Activated T-helper 1 cell treated with Interleukin-2 at 50 U/mL for 16 hours (primary cell): Measurements from ENCODE around the gene ZNF430.
"Not testable (repeated sequence)": the region's sequence is repeated elsewhere in the genome, so short reads cannot be mapped to it uniquely, and the experiment has no call there.

Source experiments
- DNase-seq: peaks from one replicate; pipeline ENCODE4 v3.0.0-alpha.2; 2020; ENCODE audit warnings: low read depth

The ZNF430 gene

DNA sequence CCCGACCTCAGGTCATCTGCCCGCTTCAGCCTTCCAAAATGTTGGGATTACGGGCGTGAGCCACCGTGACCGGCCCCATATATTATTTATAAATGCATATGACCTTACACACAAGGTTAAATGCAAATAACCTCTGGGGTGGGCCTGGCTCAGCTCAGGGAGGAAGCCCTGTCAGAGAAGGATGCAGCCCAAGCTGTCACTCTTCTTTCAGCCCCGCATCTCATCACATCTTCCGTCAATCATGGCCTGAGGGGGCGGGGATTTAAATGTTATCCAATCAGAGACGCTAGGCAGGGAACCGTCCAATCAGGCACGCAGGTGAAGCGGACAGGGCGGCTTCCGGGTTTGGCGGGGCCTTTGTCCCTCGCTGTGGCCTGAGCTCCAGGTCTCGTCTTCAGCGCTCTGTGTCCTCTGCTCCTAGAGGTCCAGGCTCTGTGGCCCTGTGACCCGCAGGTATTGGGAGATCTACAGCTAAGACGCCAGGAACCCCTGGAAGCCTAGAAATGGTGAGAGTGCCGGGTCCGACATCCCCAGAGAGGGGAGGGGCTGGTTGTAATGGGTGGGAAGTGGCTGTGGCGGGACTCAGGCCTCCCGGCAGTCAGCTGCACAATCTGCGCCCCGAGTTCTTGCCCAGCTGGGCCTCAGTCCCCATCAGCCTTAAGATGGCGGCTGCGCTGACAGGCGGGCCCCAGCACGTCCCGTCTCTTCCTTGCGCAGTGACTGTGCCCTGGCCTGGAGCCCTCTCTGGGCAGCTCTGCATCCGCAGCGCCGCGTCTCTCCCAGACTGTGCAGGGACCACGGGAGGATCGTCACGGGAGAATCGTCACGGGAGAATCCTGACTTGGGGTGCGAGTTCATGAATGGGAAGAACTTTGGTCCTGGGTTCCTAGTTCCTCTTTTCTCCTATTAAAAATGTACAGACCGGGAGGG, at the start of gene ZNF430:
Gene ZNF430 (plus strand): TSS at position 360 of the 930 bp plus-strand sequence. CDS start 144 bp downstream, at position 504.
- DNase-seq = peak; percentile 84

- DNase-seq = not testable (repeated sequence)
These were observed 27.7 kb upstream of the ZNF430 start for GRCh38 chr19:20992788-20993187.

DNA sequence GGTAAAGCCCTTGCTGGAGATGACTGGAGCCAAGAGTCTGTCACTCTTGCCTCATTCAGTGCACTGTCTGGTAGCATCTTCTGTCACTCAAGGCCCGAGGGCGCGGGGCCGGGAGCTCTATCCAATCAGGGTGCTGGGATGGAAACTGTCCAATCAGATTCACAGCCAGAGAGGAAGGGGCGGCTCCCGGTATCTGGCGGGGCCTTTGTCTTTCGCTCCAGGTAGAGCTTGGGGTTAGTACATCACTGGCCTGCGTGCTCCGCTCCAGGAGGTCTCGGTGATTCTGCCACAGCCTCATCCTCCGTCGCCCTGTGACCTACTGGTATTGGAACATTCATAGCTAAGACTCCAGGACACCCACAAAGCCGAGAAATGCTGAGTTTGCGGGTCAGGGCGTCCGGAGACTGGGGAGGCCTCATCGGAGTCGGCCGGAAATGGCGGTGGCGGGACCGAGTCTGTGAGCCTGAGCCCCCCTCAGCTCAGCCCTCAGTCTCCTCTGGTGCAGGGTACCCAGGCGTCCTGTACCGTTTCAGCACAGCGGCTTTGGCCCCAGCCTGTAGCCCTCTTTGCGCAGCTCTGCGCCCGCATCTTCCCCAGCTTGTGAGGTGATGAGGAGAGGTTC, 20.6 kb upstream of the ZNF430 start:
- peak; percentile 72 for DNase-seq

DNA sequence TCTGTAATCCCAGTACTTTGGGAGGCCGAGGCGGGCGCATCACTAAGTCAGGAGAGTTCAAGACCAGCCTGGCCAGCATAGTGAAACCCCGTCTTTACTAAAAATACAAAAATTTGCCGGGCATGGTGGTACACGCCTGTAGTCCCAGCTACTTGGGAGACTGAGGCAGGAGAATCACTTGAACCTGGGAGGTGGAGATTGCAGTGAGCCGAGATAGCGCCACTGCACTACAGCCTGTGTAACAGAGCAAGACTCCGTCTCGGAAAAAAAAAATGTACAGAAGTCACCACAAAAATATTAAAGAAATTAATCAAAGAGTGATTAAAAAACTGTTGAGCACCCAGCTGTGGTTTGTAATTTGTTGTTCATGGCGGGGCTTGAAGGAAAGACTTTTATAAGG, 781 bp downstream of the ZNF430 start:
- DNase-seq = not testable (repeated sequence)

- DNase-seq = no peak
These were observed 2.5 kb downstream of the ZNF430 start for GRCh38 chr19:21022996-21023395.

DNA sequence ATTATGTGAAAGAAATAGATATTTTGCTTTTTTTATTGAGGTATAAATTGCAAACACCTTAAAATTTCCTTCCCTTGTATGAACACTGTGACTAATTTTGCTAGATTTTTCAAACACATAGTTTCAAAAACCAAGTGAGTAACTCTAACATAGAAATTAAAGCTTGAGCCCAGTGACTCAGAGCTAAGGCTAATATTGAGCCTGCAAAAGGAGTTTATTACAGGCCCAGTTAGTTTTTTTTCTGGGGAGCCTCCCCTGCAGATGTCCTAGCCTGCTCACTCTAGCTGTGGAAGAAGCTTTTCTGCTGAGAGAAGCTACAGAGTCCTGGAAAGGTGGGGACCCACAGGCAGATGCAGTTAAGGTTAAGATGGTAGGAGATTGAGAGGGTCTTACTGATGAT, 3.4 kb downstream of the ZNF430 start:
- no peak for DNase-seq

GRCh38 chr19:21028969-21029268, 8.5 kb downstream of the ZNF430 start:
- DNase-seq = no peak

DNA sequence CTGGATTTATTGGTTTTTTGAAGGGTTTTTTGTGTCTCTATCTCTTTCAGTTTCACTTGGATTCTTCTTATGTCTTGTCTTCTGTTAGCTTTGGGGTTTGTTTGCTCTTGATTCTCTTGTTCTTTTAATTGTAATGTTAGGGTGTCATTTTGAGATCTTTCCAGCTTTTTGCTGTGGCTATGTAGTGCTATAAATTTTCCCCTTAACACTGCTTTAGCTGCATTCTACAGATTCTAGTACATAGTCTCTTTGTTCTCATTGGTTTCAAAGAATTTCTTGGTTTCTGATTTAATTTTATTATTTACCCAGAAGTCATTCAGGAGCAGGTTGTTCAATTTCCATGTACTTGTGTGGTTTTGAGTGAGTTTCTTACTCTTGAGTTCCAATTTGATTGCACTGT, 24.6 kb downstream of the ZNF430 start:
- DNase-seq = no peak

DNA sequence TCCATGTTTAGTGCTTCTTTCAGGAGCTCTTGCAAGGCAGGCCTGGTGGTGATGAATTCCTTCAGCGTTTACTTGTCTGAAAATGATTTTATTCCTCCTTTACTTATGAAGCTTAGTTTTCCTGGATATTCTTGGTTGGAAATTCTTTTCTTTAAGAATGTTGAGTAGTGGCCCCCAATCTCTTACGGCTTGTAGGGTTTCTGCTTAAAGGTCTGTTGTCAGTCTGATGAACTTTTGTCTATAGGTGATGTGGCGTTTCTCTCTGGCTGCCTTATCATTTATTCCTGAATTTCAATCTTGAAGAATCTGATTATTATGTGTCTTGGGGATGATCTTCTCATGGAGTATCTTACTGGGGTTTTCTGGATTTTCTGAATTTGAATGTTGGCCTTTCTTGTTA, 26.0 kb downstream of the ZNF430 start:
- DNase-seq = no peak

DNA sequence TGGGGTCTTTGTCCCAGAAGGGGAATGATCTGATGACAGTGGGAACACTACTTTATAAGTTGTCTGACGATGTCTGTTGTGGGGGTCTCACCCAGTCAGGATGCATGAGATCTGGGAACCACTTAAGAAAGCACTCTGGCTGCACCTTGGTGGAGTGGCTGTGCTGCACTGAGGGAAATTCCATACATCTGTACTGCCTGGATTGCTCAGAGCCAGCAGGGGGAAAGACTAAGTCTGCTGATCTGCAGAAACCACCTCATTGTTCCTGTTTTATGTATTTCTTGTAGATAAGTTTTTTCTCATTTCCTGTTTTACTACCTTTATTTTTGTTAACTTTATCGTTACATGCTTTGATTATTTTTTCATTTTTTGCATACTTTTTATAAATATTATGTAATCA, 27.3 kb downstream of the ZNF430 start:
- no peak for DNase-seq

DNA sequence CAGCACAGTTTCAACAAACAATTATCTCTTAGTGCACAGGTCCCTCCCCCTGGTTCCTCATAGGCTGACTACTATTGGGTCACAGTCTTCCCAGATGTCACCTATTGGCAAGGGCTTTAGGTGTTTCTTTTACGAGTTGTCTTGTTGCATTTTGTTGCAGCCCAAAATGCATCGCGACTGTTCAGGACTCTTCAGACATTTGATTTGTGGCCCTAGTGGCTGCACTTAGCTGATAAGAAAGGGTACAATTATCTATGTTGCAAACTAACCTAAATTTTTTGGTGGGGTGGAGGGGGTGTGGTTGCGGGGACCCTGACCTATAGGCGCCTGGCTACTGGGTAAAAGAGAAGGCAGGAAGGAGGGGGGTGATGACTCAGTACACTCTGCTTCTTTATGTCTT, 32.4 kb downstream of the ZNF430 start:
- no peak for DNase-seq

DNA sequence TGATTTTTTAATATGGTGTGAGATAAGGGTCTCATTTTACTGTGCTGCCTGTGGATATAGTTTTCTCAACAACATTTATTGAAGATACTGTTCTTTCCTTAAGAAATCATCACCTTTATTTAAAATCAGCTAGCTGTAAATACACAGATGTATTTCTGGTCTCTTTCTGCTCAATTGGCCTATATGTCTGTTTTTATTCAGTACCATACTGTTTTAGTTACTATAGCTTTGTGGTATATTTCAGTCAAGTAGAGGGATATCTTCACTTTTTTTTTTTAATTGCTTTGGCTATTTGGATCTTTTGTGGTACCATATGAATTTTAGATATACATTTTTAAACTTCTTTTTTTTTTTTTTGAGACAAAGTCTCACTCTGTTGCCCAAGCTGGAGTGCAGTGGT, 44.9 kb downstream of the ZNF430 start:
- no peak for DNase-seq

- peak; percentile 58 for DNase-seq
These were observed 61.8 kb downstream of the ZNF430 start, which contains the start of gene ZNF714 for GRCh38 chr19:21082011-21082975. Gene ZNF714 (plus strand): TSS chr19:21082203. CDS start chr19:21098269, 16,066 bp downstream.

- no peak for DNase-seq
These were observed 63.9 kb downstream of the ZNF430 start for GRCh38 chr19:21084343-21084742.

GRCh38 chr19:21087871-21088270, 67.4 kb downstream of the ZNF430 start:
- no peak for DNase-seq

DNA sequence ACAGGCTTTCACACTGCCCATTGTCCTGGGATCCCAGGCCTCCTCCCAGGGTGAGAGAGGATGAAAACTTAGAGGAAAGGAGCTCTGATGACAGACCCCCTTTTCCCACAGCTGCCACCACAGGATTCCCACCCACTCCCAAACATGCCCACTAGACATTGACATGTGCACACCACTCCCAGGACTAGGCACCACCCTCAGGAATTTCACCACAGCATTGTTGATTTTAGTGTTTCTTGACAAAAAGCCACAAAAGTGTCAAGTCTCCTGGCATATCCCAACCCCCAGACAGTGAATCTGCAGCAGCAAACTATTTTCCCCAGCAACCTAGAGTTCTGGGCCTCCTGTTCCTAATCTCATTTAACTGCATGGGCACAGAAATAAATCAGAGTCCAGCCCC, 71.7 kb downstream of the ZNF430 start:
- DNase-seq = no peak

DNA sequence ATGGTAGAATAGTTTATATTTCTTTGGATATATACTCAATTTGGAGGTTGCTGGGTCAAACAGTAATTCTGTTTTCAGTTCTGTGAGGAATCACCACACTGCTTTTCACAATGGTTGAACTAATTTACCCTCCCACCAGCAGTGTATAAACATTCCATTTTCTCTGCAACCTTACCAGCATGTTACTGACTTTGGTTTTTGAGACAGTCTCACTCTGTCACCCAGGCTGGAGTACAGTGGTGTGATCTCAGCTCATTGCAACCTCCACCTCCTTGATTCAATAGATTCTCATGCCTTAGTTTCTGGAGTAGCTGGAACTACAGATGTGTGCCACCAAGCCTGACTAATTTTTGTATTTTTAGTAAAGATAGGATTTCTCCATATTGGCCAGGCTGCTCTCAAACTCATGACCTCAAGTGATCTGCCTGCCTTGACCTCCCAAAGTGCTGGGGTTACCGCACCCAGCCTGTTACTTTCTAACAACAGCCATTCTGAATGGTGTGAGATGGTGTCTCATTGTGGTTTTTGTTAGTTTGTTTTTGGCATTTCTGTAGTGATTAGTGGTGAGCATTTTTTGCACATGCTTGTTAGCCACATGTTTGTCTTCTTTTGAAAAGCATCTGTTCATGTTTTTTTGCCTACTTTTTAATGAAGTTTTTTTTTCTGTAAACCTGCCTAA, 74.0 kb downstream of the ZNF430 start:
- no peak for DNase-seq

DNA sequence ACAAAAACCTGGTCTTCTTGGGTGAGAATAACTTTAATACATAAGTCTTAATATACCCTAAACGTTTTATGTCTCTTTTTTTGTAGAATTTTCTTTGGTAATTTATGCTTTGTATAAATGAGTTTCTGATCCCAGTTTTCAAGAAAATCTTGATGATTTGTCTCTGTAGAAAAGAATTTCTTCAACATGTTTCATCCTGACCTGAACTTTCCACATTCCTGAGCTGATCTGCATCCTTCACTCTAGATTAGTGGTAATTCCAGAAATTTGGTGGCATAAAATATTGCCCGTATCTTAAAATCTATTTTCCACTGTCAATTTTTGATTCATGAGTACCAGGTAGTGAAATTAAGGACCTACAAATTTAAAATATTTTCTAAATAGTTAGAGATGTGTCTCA, 77.8 kb downstream of the ZNF430 start:
- no peak for DNase-seq

DNA sequence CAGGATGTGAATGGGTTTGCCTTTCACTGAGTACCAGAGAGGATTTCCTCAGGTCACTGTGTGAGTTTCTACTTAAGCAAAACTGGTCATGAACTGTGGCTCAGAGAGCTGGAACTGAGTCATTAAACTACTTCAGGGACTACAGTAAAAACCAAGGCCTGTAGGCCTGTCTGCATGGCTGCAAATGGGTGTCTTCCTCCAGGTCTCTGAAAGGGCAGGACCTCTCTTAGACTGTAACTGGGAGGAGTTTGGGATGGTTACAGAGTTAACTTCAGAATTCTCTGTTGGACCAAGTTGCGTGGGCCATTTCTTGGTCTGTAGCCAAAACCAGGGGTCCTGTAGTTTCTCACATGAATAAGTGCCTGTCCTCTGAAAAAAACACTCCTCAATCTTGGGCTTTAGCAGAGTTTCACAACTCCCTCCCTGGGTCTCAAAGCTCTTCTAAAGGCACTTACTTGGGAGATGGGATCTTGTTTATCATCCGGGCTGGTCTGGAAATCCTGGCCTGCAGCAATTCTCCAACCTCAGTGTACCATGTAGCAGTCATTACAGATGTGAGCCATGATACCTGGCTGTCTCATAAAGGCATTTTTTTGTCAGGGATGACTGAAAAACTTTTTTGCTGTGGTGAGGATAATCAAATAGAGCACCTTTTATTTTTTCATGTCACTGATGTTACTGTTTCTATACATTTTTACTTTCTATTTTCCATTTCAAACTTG, 81.2 kb downstream of the ZNF430 start:
- no peak for DNase-seq

DNA sequence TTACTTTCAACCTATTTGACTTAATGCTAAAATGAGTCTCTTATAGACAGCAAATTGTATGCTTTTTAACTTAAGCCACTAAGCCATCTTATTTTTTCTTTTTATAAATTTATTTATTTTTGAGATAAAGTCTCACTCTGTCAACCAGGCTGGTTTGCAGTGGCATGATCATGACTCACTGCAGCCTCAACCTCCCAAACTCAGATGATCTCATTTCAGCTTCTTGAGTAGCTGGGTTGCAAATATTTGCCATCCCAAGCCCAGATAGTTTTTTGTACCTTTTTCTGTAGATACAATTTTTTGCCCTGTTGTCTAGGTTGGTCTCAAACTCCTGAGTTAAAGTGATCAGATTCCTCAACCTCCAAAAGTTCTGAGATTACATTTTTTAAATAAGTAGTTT, 88.7 kb downstream of the ZNF430 start:
- DNase-seq = no peak
